Mesendoderm (in vitro differentiated cells): ENCODE measurements around the gene ETV2.

ENCODE experiments used
- DNase-seq: peaks from one replicate; pipeline ENCODE4 v3.0.0; 2013
- H2AK5ac ChIP-seq: 2 replicates; pipeline ENCODE4 v1.6.1; 2013; ENCODE audit warnings: low read length, inconsistent platforms
- H2BK120ac ChIP-seq: 2 replicates; pipeline ENCODE4 v1.6.1; 2013; ENCODE audit warnings: low read depth, mild to moderate bottlenecking, low read length, moderate library complexity, mixed read lengths
- H2BK15ac ChIP-seq: replicated peaks from 2 replicates; pipeline ENCODE4 v1.6.1; 2013; ENCODE audit warnings: low read depth, mild to moderate bottlenecking, moderate library complexity
- H2BK5ac ChIP-seq: 2 replicates; pipeline ENCODE4 v1.6.1; 2013; ENCODE audit warnings: low read length, inconsistent platforms
- H3K18ac ChIP-seq: 2 replicates; pipeline ENCODE4 v1.6.1; 2013; ENCODE audit warnings: mild to moderate bottlenecking, low read length, mixed read lengths
- H3K23ac ChIP-seq: one replicate; pipeline ENCODE4 v1.6.1; 2013; ENCODE audit warnings: low read length
- H3K27ac ChIP-seq: 2 replicates; pipeline ENCODE4 v1.5.1; 2013; ENCODE audit warnings: low read depth, mild to moderate bottlenecking, inconsistent platforms, low read length, moderate library complexity
- H3K27me3 ChIP-seq: 2 replicates; pipeline ENCODE4 v1.6.1; 2013; ENCODE audit warnings: low read length, control low read depth, mild to moderate bottlenecking, inconsistent platforms; ENCODE audit not compliant: insufficient read depth, poor library complexity
- H3K36me3 ChIP-seq: 2 replicates; pipeline ENCODE4 v1.6.1; 2013; ENCODE audit warnings: low read length, inconsistent platforms; ENCODE audit not compliant: control insufficient read depth, insufficient read depth
- H3K4ac ChIP-seq: one replicate; pipeline ENCODE4 v1.6.1; 2013; ENCODE audit warnings: low read depth, mild to moderate bottlenecking, low read length, moderate library complexity
- H3K4me1 ChIP-seq: 2 replicates; pipeline ENCODE4 v1.6.1; 2013; ENCODE audit warnings: low read depth, low read length, inconsistent platforms; ENCODE audit not compliant: control insufficient read depth
- H3K4me2 ChIP-seq: 2 replicates; pipeline ENCODE4 v1.6.1; 2013; ENCODE audit warnings: low read length
- H3K4me3 ChIP-seq: 2 replicates; pipeline ENCODE4 v1.5.1; 2013; ENCODE audit warnings: mild to moderate bottlenecking, low read length
- H3K56ac ChIP-seq: one replicate; pipeline ENCODE4 v1.6.1; 2013; ENCODE audit warnings: low read length
- H3K79me1 ChIP-seq: 2 replicates; pipeline ENCODE4 v1.6.1; 2013; ENCODE audit warnings: low read length, inconsistent platforms
- H3K79me2 ChIP-seq: 2 replicates; pipeline ENCODE4 v1.6.1; 2013; ENCODE audit warnings: mild to moderate bottlenecking, low read length; ENCODE audit not compliant: control insufficient read depth, insufficient read depth
- H3K9ac ChIP-seq: 2 replicates; pipeline ENCODE4 v1.6.1; 2013; ENCODE audit warnings: low read length, inconsistent platforms
- H4K5ac ChIP-seq: one replicate; pipeline ENCODE4 v1.6.1; 2013; ENCODE audit warnings: low read length
- H4K8ac ChIP-seq: one replicate; pipeline ENCODE4 v1.6.1; 2013; ENCODE audit warnings: low read depth, mild to moderate bottlenecking, control low read depth, low read length, moderate library complexity
- WGBS: extraction: QIAGEN DNeasy Blood & Tissue Kit; methylation state at CpG from one replicate; pipeline ENCODE4 v1.1.7; 2013; ENCODE audit warnings: low lambda C conversion rate, missing lambda C conversion rate; ENCODE audit not compliant: insufficient coverage; ENCODE audit errors: extremely low coverage; 5-methylcytosine and 5-hydroxymethylcytosine counted together

ETV2 gene

DNA sequence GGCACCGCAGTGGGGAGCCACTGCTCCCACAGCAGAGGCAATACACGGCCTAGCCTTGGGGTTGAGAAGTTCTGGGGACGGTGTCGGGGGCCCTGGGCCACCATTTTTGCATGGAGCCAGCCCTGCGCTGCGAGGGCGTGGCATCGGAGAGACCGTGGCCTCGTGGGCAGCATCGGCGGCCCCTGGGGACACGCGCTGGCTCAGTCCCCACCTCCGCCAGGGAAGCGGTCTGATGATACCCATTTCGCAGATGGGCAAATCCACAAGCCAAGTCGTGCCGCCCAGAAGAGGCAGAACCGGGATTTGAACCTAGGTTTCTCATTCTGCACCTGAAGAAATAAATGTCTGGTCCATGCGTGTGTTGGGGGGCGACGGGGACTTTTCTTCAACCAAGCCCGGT lies 23.6 kb downstream of the ETV2 start:
- no peak overlapping the region for H2BK5ac ChIP-seq
- no peak overlapping the region for H2BK120ac ChIP-seq
- no peak overlapping the region for H3K4ac ChIP-seq
- no peaks in the 10 kb centered on the region for H3K79me1 ChIP-seq
- H3K4me3 ChIP-seq, result no peak overlapping the region
- no peak overlapping the region for H3K23ac ChIP-seq
- no peak overlapping the region for H3K9ac ChIP-seq
- no peaks in the 10 kb centered on the region for H3K4me1 ChIP-seq
- H3K27me3 ChIP-seq, result no peaks in the 10 kb centered on the region
- H2AK5ac ChIP-seq, result no peak overlapping the region
- WGBS, result no CpG with 5 or more reads among the region's 24 CpGs
- H4K5ac ChIP-seq, result no peak overlapping the region
- no peak overlapping the region for H3K27ac ChIP-seq
- H3K79me2 ChIP-seq, result no peaks in the 10 kb centered on the region
- no peaks in the 10 kb centered on the region for H3K36me3 ChIP-seq
- H3K4me2 ChIP-seq, result no peak overlapping the region
- no peak overlapping the region for H2BK15ac ChIP-seq
- no peak for DNase-seq
- H4K8ac ChIP-seq, result no peak overlapping the region
- H3K56ac ChIP-seq, result no peak overlapping the region
- no peak overlapping the region for H3K18ac ChIP-seq

GRCh38 chr19:35665604-35666003 lies 24.1 kb downstream of the ETV2 start:
- Histone ChIP-seq H4K8ac (no peak overlapping the region), H3K79me1 (no peaks in the 10 kb centered on the region), H3K27me3 (no peaks in the 10 kb centered on the region), H2BK5ac (no peak overlapping the region), H2BK120ac (no peak overlapping the region), H3K56ac (no peak overlapping the region), H2AK5ac (no peak overlapping the region), H3K4ac (no peak overlapping the region), H3K36me3 (no peaks in the 10 kb centered on the region), H4K5ac (no peak overlapping the region), H3K4me3 (no peak overlapping the region), H3K27ac (no peak overlapping the region), H3K79me2 (no peaks in the 10 kb centered on the region), H3K9ac (no peak overlapping the region), H2BK15ac (no peak overlapping the region), H3K23ac (no peak overlapping the region), H3K4me2 (no peak overlapping the region), H3K18ac (no peak overlapping the region), H3K4me1 (no peaks in the 10 kb centered on the region)
- DNase-seq, result no peak
- WGBS, result no CpG with 5 or more reads among the region's 7 CpGs

GRCh38 chr19:35666251-35666913 lies 24.8 kb downstream of the ETV2 start, which contains the start of gene UPK1A:
TSS of gene UPK1A (plus strand) at chr19:35666517. CDS start at chr19:35666813, 296 bp downstream.
- no CpG with 5 or more reads among the region's 16 CpGs for WGBS
- H3K4me3 ChIP-seq, result no peak within 1 kb of the TSS
- H3K18ac ChIP-seq, result no peak within 1 kb of the TSS
- no peak within 1 kb of the TSS for H3K9ac ChIP-seq
- H3K4ac ChIP-seq, result no peak within 1 kb of the TSS
- no peak within 1 kb of the TSS for H3K23ac ChIP-seq
- no peak within 1 kb of the TSS for H4K8ac ChIP-seq
- DNase-seq, result no peak
- H3K79me1 ChIP-seq, result no peaks in the 10 kb centered on the region
- no peak within 1 kb of the TSS for H2BK15ac ChIP-seq
- no peaks in the 10 kb centered on the region for H3K36me3 ChIP-seq
- H3K4me1 ChIP-seq, result no peaks in the 10 kb centered on the region
- H4K5ac ChIP-seq, result no peak within 1 kb of the TSS
- no peak within 1 kb of the TSS for H3K4me2 ChIP-seq
- H2BK5ac ChIP-seq, result no peak within 1 kb of the TSS
- H3K27me3 ChIP-seq, result no peaks in the 10 kb centered on the region
- H3K79me2 ChIP-seq, result no peaks in the 10 kb centered on the region
- no peak within 1 kb of the TSS for H3K56ac ChIP-seq
- H3K27ac ChIP-seq, result no peak within 1 kb of the TSS
- H2AK5ac ChIP-seq, result no peak within 1 kb of the TSS
- no peak within 1 kb of the TSS for H2BK120ac ChIP-seq

DNA sequence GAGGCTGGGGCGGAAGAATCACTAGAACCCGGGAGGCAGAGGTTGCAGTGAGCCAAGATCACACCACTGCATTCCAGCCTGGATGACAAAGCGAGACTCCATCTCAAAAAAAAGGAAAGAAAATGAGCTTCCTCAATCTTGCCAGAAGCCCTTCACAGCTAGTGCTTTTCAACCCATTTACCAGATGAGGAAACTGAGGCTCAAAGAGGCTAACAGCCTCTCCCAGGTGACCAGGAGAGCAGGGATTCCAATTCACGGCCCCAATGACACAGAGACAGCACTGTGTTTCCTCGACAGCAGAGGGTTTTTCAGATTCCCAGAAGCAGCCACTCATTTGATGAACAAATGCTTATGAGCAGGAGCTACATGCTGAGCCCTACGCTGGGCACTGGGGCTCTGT lies 28.0 kb downstream of the ETV2 start:
- H3K9ac ChIP-seq, result no peak overlapping the region
- no peak for DNase-seq
- H3K79me1 ChIP-seq, result no peaks in the 10 kb centered on the region
- H3K18ac ChIP-seq, result no peak overlapping the region
- no peaks in the 10 kb centered on the region for H3K27me3 ChIP-seq
- H2BK120ac ChIP-seq, result no peak overlapping the region
- H3K36me3 ChIP-seq, result no peaks in the 10 kb centered on the region
- no peak overlapping the region for H3K4me3 ChIP-seq
- H2BK15ac ChIP-seq, result no peak overlapping the region
- no peak overlapping the region for H3K4me2 ChIP-seq
- H2AK5ac ChIP-seq, result no peak overlapping the region
- no peak overlapping the region for H3K27ac ChIP-seq
- H3K79me2 ChIP-seq, result no peaks in the 10 kb centered on the region
- no peak overlapping the region for H2BK5ac ChIP-seq
- H3K23ac ChIP-seq, result no peak overlapping the region
- no peaks in the 10 kb centered on the region for H3K4me1 ChIP-seq
- H3K4ac ChIP-seq, result no peak overlapping the region
- H3K56ac ChIP-seq, result no peak overlapping the region
- no peak overlapping the region for H4K8ac ChIP-seq
- H4K5ac ChIP-seq, result no peak overlapping the region
- no CpG with 5 or more reads among the region's 6 CpGs for WGBS

GRCh38 chr19:35669974-35670373 lies 28.4 kb downstream of the ETV2 start:
- no peak overlapping the region for H3K4me2 ChIP-seq
- H2BK15ac ChIP-seq, result no peak overlapping the region
- H3K4ac ChIP-seq, result no peak overlapping the region
- no peak for DNase-seq
- H3K27ac ChIP-seq, result no peak overlapping the region
- H4K8ac ChIP-seq, result no peak overlapping the region
- H2AK5ac ChIP-seq, result no peak overlapping the region
- H3K79me1 ChIP-seq, result no peaks in the 10 kb centered on the region
- H3K36me3 ChIP-seq, result no peaks in the 10 kb centered on the region
- no peaks in the 10 kb centered on the region for H3K79me2 ChIP-seq
- no peak overlapping the region for H3K9ac ChIP-seq
- H3K27me3 ChIP-seq, result no peaks in the 10 kb centered on the region
- H3K4me1 ChIP-seq, result no peaks in the 10 kb centered on the region
- H3K18ac ChIP-seq, result no peak overlapping the region
- H2BK120ac ChIP-seq, result no peak overlapping the region
- no peak overlapping the region for H4K5ac ChIP-seq
- H2BK5ac ChIP-seq, result no peak overlapping the region
- WGBS, result no CpG with 5 or more reads among the region's 4 CpGs
- no peak overlapping the region for H3K56ac ChIP-seq
- H3K4me3 ChIP-seq, result no peak overlapping the region
- H3K23ac ChIP-seq, result no peak overlapping the region

- WGBS, result no CpG with 5 or more reads among the region's 1 CpG
- H3K4me3 ChIP-seq, result no peak overlapping the region
Observed at GRCh38 chr19:35670686-35671085, 29.1 kb downstream of the ETV2 start.

More at GRCh38 chr19:35670686-35671085, 29.1 kb downstream of the ETV2 start:
- Histone ChIP-seq H3K79me2 (no peaks in the 10 kb centered on the region), H3K79me1 (no peaks in the 10 kb centered on the region), H3K23ac (no peak overlapping the region), H2AK5ac (no peak overlapping the region), H2BK5ac (no peak overlapping the region), H3K27ac (no peak overlapping the region), H2BK15ac (no peak overlapping the region), H3K56ac (no peak overlapping the region), H3K4me1 (no peaks in the 10 kb centered on the region), H2BK120ac (no peak overlapping the region), H3K27me3 (no peaks in the 10 kb centered on the region), H4K8ac (no peak overlapping the region), H3K9ac (no peak overlapping the region), H3K36me3 (no peaks in the 10 kb centered on the region), H3K18ac (no peak overlapping the region), H4K5ac (no peak overlapping the region), H3K4me2 (no peak overlapping the region), H3K4ac (no peak overlapping the region)
- no peak for DNase-seq
